NCI-H1048 (cell line): ENCODE results near the gene LRRC17.
"Not testable (repeated sequence)": the region's sequence is repeated elsewhere in the genome, so short reads cannot be mapped to it uniquely, and the experiment has no call there.

ENCODE experiments used
- DNase-seq: peaks from one replicate; lab custom pipeline; 2025; lab: John Stamatoyannopoulos, UW

The LRRC17 gene

DNA sequence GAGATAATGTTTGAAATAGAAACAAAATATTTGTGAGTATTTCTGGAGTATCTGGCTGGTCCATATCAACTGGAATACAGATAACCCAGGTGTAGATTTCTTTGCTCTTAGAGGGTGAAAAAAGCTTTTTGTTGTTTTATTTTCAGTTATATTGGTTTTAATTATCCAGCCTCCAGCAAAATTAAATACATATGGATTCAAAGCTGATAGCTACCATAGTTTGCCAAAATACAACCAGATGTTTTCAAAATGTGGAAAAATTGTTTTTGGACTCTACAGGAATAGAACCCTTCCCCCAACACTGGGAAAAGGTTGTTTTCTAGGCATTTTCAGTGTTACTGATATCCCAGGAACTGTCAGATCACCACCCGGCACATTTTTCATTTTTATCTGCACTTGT, 30.1 kb downstream of the LRRC17 start:
- no peak for DNase-seq

DNA sequence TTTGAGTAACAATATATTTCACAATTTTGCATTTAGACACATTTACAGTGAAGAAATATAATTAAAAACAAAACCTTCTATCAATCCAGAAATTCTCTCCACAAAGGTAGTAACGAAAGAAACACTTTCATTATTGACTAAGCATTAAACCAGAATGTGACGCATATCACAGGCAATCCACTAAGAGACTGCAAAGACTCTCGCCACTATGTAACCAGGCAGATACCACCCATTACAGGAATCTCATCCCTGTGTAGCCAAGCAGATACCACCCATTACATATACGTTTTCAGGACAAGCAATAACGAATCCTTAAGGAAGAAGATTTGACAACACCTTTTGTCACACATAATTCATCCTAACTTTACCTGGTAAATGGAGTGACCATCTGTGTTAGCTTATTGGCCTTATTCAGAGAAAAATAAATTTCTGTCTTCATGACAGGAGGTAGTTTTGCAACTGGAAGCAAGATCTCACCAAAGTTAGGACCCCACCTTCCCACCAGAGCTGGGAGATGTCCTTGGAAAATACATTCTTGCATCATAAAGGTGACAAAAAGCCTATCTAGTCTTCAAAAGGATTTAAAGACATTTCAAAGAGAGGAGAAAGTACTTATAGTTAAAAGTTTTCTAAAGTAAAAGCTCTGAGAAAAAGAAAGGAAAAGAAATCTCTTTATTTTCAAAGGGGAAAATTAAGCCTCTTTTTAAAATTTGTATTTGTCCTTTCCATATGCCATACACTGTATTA, 30.8 kb downstream of the LRRC17 start:
- no peak for DNase-seq

- no peak for DNase-seq
Observed at GRCh38 chr7:102944241-102944640, 31.4 kb downstream of the LRRC17 start.

GRCh38 chr7:102951839-102952238, 39.0 kb downstream of the LRRC17 start:
- DNase-seq = no peak

DNA sequence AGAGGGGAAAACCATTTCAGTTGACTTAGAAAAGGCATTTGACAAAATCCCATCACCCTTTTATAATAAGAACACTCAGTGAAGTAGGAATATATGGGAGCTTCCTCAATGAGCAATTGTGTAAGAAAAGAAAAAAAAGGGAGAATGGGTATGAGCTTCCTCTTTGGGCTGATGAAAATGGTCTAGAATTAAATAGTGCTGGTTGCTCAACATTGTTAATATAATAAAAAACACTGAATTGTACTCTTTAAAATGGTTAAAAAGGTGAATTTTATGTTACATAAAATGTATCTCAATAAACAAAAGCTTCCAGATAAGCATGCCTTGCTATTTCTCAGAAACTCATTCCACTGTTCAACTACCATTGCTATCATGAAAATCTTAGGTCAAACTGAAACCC, 40.6 kb downstream of the LRRC17 start:
- DNase-seq = no peak

DNA sequence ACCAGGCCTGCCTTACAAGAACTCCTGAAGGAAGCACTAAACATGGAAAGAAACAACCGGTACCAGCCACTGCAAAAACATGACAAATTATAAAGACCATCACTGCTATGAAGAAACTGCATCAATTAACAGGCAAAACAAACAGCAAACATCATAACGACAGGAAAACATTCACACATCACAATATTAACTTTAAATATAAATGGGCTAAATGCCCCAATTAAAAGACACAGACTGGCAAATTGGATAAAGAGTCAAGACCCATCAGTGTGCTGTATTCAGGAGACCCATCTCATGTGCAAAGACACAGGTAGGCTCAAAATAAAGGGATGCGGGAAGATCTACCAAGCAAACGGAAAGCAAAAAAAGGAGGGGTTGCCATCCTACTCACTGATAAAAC, 41.6 kb downstream of the LRRC17 start:
- DNase-seq = not testable (repeated sequence)

GRCh38 chr7:102958004-102958403, 45.2 kb downstream of the LRRC17 start:
- not testable (repeated sequence) for DNase-seq

DNA sequence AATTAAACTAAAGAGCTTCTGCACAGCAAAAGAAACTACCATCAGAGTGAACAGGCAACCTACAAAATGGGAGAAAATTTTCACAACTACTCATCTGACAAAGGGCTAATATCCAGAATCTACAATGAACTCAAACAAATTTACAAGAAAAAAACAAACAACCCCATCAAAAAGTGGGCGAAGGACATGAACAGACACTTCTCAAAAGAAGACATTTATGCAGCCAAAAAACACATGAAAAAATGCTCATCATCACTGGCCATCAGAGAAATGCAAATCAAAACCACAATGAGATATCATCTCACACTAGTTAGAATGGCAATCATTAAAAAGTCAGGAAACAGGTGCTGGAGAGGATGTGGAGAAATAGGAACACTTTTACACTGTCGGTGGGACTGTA, 49.2 kb downstream of the LRRC17 start:
- DNase-seq = not testable (repeated sequence)

DNA sequence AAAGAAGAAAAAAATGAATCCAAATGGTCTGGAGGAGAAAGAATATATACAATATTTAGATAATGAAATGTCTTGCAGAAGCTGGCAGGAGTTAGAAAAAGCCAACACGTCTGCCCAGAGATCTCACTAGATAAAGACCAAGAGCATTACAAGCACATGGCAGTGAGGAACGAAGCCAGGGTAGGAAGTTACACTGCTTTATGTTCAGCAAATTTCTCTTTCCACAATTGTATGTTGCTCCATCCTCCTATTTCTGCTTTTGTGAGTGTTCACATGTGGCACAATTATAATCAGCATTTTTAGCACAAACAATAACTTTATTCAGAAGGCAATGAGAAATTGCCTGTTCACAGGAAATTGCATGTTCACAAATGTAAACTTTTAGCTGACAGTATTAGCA, 53.7 kb downstream of the LRRC17 start:
- no peak for DNase-seq

- DNase-seq = no peak
Observed at GRCh38 chr7:102967798-102968197, 55.0 kb downstream of the LRRC17 start.

DNA sequence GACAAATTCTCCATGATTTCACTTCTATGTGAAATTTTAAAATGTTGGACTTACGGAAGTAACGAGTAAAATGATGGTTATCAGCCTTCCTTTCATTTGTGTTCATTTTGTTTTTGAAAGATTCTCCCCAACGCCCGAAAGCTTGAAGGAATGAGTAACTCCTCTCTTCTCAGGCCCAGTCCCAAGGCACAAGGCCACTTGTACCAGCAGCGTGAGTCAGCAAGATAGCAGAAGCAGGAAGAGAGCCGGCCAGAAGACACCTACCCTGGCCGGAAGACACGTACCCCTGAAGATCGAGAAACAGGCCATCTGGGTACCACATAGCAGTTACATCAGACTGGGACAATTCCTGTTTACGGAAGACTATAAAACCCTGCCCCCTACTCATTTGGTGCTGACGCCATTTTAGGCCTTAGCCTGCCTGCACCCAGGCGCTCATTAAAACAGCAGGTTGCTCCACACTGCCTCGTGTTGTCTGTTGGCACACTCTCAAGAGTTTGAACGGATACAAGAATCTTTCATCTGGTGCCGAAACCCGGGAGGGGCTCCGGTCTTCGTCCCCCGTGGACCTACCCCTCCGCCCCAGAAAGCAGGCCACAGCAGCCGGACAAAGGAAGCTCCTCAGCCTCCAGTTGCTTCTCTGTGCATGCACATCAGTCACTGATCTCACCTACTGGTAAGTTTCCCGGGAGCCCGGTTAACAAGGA, 60.4 kb downstream of the LRRC17 start:
- DNase-seq = no peak

- no peak for DNase-seq
Observed at GRCh38 chr7:102974366-102975236, 61.8 kb downstream of the LRRC17 start.

GRCh38 chr7:102975854-102976253, 63.1 kb downstream of the LRRC17 start:
- no peak for DNase-seq

DNA sequence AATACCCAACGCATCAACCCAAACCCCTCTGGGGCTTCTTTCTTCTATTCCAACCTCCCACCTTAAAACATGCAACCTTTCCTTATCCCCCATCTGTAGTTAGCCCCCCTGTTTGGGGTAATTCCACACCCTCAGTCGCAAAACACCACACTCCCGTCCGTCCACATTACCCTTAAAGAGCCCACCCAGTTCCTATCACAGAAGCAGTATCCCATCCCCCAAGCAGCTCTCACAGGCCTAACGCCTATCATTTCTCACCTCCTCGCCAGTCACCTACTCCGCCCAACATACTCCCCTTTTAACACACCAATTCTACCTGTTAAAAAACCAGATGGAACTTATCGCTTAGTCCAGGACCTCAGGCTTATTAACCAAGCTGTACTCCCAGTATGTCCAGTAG, 63.7 kb downstream of the LRRC17 start:
- no peak for DNase-seq

GRCh38 chr7:102977586-102977985, 64.8 kb downstream of the LRRC17 start:
- DNase-seq = not testable (repeated sequence)

- no peak for DNase-seq
Observed at GRCh38 chr7:102978284-102978683, 65.5 kb downstream of the LRRC17 start.

- DNase-seq = no peak
Observed at GRCh38 chr7:102979670-102980069, 66.9 kb downstream of the LRRC17 start.

GRCh38 chr7:102981451-102981850, 68.7 kb downstream of the LRRC17 start:
- DNase-seq = no peak

GRCh38 chr7:102982235-102982634, 69.4 kb downstream of the LRRC17 start:
- DNase-seq = no peak

DNA sequence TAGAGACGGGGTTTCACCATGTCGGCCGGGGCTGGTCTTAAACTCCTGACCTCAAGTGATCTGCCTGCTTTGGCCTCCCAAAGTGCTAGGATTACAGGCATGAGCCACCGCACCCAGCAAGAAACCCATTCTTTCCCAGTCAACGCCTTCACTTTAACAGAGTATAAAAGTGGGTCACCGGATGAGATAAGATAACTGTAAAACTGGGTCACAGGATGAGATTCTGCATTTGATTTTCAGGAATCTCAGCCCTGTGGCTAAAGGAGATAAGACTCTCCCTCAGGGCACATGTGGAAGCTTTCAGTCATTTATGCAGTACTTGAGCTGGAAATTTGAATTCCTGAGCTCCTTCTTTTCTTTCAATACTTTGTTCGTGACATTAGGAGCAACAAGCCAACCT, 70.8 kb downstream of the LRRC17 start:
- no peak for DNase-seq

DNA sequence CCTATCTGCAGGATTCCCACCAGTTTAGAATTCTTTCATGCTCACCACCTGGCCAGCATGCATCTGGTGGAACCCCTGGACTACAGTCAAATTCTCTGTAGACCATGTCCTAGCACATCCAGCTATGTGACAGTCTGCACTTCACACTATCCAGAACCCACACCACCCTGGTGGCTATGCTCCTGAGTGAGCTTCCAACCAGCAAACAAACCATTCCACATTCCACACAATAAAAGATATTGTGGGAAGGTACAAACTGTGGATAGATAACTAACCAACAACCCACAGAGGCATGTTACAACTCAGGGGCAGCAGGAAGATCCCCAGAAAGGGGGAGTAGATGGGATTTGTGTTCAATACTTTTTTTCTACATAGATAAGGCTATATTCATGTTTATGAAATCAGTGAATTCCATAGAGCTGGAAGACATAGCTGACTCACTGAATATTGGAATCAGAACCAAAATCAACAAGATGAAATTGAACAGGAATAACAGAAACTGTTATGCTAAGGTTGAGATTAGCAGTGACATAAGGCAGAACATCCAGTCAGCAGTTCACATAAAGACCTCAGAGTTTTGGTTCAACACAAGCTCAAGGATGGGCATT, 72.5 kb downstream of the LRRC17 start:
- no peak for DNase-seq

DNA sequence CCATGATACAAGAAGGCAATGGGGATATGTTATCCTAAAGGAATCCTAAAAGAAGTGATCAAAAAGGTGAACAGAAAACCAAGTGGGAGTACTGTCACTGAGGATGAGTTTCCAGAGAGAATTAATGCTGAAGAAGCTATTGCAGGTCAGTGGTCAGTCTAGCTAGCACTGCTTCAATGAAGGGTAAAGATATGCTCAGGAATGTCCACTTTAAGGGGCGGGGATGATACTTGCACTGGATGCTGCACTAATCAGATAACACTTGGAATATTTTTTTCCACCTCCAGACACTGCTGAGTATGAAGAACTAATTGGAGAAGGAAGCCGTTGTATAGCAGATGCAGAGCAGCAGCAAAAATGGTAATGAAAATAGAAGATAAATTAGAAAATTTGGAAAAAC, 75.3 kb downstream of the LRRC17 start:
- no peak for DNase-seq
